HG03571 (cell line): ENCODE results near the gene TLE1.
A peak's percentile ranks its signal among the peaks of the same experiment; 100 is the strongest.

ENCODE experiments used
- ATAC-seq: cut with Tn5 transposase; IDR thresholded peaks from one replicate; pipeline ENCODE4 v1.9.1; 2021; ENCODE audit not compliant: unreplicated experiment

Gene TLE1

GRCh38 chr9:81579381-81579780 is 110.0 kb downstream of the TLE1 start:
- ATAC-seq = no peak

- ATAC-seq = no peak
Measured at GRCh38 chr9:81578606-81579005, 110.7 kb downstream of the TLE1 start.

- no peak for ATAC-seq
Measured at GRCh38 chr9:81575956-81576355, 113.4 kb downstream of the TLE1 start.

- no peak for ATAC-seq
Measured at GRCh38 chr9:81574405-81574804, 114.9 kb downstream of the TLE1 start.

GRCh38 chr9:81573415-81574321 is 115.7 kb downstream of the TLE1 start:
- ATAC-seq = no peak

GRCh38 chr9:81570083-81570482 is 119.3 kb downstream of the TLE1 start:
- no peak for ATAC-seq

- ATAC-seq = no peak
Measured at GRCh38 chr9:81566074-81566698, 123.2 kb downstream of the TLE1 start.

- no peak for ATAC-seq
Measured at GRCh38 chr9:81565609-81566008, 123.7 kb downstream of the TLE1 start.

- no peak for ATAC-seq
Measured at GRCh38 chr9:81565144-81565543, 124.2 kb downstream of the TLE1 start.

- no peak for ATAC-seq
Measured at GRCh38 chr9:81564632-81565031, 124.7 kb downstream of the TLE1 start.

GRCh38 chr9:81563739-81564138 is 125.6 kb downstream of the TLE1 start:
- ATAC-seq = no peak

- no peak for ATAC-seq
Measured at GRCh38 chr9:81563020-81563407, 126.3 kb downstream of the TLE1 start.

GRCh38 chr9:81562231-81563019 is 126.9 kb downstream of the TLE1 start:
- ATAC-seq = no peak

GRCh38 chr9:81560851-81561732 is 128.3 kb downstream of the TLE1 start:
- ATAC-seq = peak; percentile 71

GRCh38 chr9:81559709-81560108 is 129.6 kb downstream of the TLE1 start:
- no peak for ATAC-seq

GRCh38 chr9:81559197-81559596 is 130.2 kb downstream of the TLE1 start:
- ATAC-seq = no peak

GRCh38 chr9:81558091-81558830 is 131.1 kb downstream of the TLE1 start:
- no peak for ATAC-seq

- ATAC-seq = no peak
Measured at GRCh38 chr9:81557452-81558090, 131.8 kb downstream of the TLE1 start.

GRCh38 chr9:81556923-81557322 is 132.4 kb downstream of the TLE1 start:
- no peak for ATAC-seq
